DMS 273 (cell line): Measurements from ENCODE around the gene ANKRD13B.

ENCODE experiments used
- DNase-seq: peaks from one replicate; lab custom pipeline; 2025; ENCODE audit not compliant: unreplicated experiment; lab: John Stamatoyannopoulos, UW

The ANKRD13B gene

DNA sequence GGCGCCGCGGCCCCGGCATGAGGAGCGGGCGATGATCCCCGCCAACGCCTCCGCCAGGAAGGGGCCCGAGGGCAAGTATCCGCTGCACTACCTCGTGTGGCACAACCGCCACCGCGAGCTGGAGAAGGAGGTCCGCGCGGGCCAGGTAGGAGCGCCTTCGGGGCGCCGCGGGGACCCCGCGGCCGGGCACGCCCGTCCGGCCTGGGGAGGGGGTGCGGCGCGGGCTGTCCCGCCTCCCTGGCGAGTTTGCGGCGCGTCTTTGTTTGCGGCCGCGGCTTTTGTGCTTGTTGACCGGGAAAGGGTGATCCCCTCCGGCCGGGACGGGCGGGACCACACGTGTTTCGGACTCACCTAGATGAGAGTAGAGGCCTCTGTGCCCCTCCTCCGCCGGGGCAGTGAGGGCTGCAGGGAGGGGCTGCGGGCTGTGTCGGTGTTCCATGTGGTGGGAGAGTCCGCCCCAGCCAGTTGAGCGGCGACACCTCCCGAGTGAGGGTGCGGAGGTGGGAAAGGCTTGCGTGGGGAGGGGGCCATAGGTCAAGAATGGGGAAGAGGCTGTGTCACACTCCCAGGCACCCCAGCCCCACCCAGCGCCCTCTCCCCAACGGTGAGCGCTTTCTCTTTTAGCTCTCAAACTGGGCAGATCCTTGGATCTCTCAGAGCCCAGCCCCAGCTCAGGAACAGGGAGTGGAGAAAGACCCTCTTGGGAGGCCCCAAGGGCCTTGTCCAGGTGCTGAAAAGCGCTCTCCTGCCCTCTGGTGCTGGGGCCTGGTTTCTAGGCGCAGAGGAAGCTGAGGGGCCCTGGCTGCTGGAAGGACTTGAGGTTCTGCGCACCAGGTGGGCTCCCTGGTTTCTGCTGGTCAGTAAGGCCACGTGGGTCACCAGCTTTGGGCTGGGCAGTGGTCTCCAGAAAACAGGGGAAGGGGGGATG lies 923 bp downstream of the ANKRD13B start:
- DNase-seq, result peak; percentile 76

- DNase-seq, result no peak
These were observed 1.7 kb downstream of the ANKRD13B start for GRCh38 chr17:29594519-29595090.

DNA sequence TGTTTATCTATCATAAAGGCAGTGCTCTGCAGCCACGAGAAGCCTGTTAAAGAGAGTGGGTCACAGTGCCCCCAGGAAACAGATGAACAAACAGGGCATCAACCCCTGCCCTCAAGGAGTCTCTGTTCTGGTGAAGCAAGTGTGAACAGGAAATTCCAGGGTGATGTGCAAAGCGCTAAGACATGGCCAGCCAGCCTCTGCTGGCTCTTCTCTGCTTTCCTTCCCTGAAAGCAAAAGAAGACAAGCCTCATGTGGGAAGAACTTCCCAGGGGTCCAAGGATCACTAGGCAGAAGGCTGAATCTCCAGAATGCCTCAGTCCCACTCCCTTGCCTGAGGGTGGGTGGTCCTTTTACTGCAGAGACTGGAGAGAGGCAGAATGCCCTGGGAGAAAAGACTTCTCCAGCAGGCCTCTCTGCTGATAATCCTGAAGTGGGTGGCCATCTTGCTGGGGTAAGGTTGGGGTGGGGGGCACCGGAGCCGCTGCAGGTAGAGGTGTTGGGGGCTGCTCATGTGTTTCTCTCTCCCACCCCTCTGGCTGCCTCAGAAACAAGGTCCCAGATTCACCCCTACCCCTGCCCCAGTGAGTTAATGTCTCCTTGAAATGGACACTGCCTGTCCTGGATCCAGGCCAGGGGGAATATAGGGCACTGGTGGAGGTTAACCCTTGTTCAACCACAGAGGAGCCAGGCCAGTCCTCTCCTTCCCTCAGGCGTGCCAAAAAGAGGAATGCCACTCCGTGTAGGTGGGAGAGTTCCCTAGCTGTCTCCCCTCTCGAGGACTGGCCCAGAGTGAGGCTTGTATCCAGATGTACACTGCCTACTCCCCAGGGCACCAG lies 2.4 kb downstream of the ANKRD13B start:
- DNase-seq, result no peak

DNA sequence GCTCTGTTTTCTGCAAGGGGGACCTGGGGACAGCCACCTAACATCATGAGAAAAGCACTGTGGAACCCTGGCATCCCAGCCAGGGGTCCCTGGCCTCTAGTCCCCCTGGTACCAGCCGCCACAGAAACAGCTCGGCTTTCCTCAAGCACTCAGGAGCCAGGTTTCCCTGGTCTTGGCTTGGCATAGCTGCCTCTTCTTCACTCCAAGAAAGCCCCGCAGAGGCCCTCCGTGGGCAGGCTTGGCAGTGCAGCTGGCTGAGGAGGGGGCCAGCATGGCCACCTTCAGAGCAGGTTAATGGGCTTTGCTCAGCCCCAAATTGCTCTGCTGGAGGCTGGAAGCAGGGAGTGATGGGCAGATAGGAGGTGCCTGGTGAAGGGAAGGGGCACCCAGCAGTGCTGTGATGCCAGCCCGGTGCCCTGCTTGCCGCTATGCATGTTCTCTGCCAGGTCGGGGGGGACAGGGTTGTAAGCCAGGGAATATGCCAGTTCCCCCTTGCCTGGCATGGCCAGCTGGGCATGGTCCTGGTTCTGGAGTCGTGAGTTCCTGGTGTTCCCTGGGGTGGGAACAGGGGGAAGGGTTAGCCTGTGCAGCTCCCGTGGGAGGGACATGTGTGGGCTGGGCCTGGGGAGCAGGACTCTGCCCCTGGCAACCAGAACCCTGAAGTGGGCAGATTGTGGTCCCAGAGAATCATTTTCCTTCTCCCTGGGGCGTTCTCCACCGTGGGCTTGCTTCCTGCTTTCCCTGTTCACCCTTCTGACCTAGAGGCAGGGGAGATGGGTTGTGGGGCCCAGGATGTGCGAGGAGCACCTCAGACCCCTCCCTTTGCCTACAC lies 3.2 kb downstream of the ANKRD13B start:
- peak; percentile 52 for DNase-seq

DNA sequence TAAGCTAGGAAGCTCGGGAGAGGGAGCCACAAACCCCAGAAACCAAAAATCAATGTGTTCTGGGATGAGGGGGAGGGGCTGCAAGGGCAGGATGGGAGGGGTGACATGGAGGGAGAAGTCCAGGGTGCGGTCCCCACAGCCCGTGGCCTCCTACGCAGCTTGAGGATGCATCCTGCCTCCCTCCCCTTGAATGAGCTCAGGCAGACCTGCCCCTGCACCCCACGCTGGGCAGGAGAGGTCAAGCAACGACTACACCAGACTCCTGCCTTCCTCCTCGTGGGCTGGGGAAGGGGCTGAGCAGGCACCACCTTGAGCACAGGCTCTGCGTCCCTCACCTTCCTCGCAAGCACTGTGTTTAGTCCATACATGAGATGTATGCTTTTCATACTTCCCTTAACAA lies 3.9 kb downstream of the ANKRD13B start:
- DNase-seq, result no peak

DNA sequence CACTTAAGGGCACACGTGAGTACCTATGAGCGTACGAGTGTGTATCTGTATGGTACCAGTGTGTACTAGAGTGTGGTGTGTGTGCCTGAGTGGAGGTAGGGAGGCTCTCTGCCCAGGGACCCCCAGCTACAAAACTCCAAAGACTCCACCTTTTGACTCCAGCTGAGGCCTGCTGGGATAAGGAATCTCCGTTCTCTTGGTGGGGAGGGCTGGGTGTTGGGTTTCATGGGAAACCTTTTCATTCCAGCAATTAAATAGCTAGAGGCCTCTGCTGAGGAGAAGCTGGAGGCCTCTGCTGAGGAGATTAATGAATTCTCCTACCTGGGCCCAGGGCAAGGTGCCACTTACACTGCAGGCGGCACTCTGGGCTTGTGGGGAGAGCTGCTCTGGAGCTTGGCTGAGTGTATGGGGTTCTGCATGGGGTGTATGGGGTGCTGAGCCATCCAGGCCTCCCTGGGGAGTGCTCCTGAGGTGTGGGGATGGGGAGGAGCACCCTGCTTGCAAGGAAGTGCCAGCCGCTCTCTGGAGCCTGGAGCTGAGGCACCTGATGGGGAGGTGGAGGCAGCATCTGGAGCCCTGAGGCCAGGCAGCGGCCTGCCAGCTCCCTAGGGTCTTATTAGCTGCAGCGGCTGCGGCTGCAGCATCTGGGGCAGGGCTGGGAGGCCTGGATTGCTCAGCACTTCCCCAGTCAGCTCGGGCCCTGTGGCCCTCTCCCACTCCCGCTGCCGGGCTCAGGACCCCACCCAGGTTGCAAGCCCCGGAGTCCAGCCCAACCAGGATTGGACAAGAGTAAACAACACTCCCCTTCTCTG lies 4.6 kb downstream of the ANKRD13B start:
- peak; percentile 90 for DNase-seq

GRCh38 chr17:29603109-29603674 lies 10.3 kb downstream of the ANKRD13B start:
- DNase-seq, result no peak

GRCh38 chr17:29607557-29608195 lies 14.7 kb downstream of the ANKRD13B start:
- DNase-seq, result no peak

DNA sequence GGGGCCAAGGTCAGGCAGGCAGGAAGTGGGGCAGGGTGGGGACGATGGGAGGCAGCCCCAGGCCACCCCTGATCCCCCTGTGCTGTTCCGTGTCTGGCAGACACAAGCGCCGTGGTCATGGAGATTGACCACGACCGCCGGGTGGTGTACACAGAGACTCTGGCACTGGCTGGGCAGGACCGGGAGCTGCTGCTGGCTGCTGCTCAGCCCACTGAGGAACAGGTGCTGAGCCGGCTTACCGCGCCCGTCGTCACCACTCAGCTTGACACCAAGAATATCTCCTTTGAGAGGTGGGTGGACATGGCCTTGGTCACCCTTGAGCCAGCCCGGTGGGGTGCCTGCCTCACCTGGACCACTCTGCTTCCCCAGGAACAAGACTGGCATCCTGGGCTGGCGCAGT lies 16.1 kb downstream of the ANKRD13B start:
- no peak for DNase-seq

GRCh38 chr17:29610395-29610794 lies 17.5 kb downstream of the ANKRD13B start:
- DNase-seq, result no peak

DNA sequence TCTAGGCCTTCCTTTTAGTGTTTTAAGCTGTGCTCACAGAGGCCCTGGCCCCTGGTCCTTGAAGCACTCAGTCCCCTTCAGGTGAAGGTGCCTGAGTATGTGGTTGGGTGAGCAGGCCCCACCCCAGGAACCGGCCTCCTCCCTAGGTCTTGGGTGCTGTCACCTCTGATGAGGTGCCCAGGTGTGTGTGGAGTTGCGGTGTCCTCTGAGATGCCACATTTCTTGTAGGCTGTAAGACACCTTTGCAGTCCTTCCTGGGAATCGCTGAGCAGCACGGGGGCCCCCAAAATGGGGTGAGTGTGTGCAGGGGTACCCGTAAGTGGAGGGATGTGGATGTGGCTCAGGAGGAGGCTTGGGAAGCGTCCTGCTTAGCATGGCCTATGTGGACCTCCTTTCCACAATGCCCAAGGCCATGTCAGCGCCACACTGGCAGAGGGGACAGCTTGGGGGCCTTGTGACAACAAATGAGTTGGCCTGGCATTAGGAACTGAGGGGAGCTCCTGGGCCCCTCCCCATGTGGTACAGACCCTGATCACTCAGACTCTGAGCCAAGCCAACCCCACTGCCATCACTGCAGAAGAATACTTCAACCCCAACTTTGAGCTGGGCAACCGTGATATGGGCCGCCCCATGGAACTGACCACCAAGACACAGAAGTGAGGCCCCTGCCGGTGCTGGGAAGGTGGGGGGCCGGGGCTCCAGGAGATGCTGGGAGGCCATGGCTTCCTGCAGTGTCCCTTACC lies 18.6 kb downstream of the ANKRD13B start:
- DNase-seq, result no peak

DNA sequence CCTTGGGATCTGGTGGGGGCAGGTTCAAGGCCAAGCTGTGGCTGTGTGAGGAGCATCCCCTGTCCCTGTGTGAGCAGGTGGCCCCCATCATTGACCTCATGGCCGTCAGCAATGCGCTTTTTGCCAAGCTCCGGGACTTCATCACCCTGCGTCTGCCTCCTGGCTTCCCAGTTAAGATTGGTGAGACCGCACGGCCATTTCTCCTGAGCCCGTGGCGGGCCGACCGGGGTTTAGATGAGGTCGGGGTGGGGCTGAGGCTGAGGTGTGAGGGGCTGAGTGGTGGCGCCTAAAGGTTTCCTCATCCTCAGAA lies 19.1 kb downstream of the ANKRD13B start:
- DNase-seq, result no peak

DNA sequence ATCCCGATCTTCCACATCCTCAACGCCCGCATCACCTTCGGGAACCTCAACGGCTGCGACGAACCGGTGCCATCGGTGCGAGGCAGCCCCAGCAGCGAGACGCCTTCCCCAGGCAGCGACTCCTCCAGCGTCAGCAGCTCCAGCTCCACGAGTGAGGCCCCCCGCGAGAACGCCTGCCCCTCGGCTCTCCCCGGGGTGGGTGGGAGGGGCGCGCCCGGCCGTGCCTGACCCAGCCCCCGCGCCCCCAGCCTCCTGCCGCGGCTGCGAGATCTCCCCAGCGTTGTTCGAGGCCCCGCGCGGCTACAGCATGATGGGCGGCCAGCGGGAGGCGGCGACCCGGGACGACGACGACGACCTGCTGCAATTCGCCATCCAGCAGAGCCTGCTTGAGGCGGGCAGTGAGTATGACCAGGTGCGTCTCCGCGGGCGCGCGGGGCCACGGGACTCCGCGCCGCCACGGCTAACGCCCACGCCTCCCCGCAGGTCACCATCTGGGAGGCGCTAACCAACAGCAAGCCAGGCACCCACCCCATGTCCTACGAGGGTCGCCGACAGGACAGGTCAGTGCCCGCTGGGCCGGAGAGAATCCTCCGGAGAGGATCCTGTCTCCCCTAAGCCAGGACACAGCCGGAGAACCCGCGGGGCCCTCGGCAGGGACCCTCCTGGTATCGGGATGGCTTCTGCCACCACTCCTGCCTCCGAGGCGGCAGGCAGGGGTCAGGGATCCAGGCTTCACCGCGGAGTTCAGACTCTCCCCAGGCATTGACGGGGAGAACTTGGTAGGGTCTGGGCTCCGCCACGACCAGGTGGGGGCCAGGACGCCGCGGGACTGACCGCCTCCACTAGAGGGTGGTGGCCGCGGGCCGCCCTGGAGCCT lies 19.7 kb downstream of the ANKRD13B start:
- DNase-seq, result no peak

DNA sequence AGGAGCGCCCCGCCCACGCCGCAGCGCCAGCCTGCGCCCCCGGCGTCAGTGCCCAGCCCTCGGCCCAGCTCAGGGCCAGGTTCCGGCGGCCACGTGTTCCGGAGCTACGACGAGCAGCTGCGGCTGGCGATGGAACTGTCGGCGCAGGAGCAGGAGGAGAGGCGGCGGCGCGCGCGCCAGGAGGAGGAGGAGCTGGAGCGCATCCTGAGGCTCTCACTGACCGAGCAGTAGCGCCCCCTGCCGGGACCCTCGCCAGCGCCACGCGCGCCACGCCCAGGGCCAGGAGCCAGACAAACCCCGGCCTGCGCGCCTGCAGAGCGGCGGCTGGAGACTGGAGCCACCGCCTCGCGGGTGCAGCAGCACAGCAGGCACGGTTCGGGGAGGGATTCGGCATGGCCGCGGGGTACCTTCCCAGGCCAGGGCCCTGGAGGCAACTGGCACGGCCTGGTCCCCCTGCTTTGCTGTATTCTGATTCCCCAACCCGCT lies 20.5 kb downstream of the ANKRD13B start:
- DNase-seq, result no peak

DNA sequence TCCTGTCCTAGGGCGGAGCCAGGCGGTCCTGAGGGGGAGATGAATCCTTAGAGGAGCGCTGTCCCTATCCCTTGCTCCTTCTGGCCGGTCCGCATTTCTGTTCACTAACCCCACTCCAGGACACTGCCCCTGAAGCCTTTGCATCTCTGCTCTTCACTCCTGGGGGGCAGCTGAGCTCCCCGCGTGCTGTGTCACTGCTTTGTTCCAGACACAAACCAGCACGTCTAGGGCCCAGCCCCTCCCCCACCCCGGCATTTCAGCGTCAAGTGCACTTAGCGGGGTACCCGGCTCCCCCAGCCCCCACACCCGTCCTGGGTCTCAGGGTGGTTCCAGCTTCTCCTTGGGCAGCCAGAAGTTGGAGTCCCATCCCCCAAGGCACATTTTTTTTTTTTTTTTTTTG lies 20.9 kb downstream of the ANKRD13B start:
- DNase-seq, result no peak

DNA sequence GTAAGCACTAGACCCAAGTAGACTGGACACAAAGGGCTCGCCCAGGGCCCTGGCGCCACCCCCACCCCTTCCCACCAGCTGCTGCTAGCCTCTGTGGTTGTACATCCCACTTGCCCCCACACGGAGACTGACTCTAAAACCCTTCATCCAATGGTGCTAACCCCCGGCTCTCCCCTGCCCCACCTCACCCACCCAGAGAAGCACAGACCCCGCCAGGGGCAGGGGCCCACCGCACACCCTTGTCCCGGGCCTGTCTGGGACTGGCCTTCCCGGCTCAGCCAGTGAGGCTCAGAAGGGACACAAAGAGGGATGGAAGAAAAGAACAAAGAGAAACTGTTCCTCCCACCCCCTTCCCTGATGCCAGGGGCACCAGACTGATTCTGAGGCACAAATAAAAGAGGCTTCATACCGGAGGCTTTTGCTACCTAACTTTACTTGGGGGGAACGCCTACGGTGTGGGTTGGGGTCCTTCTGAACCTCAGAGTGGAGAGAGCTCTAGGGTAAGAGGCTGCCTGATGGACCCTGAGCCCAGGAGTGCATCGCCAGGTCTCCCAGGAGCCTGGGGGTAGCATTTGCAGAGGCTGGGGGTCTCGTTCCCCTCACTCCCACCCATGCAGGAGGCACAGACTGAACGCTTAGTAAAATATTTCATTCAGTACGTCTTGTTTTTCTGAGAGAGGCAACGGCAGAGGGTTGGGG lies 21.6 kb downstream of the ANKRD13B start:
- DNase-seq, result no peak

GRCh38 chr17:29615048-29615385 lies 22.1 kb downstream of the ANKRD13B start:
- peak; percentile 60 for DNase-seq
